IPS DF 4.7 (cell line): ENCODE data around the gene NOP10.
"Not testable (repeated sequence)": the region's sequence is repeated elsewhere in the genome, so short reads cannot be mapped to it uniquely, and the experiment has no call there.

Source experiments
- DNase-seq: peaks from one replicate; pipeline ENCODE4 v3.0.0-alpha.2; 2013; ENCODE audit warnings: low spot score; ENCODE audit errors: extremely low read depth

The NOP10 gene

DNA sequence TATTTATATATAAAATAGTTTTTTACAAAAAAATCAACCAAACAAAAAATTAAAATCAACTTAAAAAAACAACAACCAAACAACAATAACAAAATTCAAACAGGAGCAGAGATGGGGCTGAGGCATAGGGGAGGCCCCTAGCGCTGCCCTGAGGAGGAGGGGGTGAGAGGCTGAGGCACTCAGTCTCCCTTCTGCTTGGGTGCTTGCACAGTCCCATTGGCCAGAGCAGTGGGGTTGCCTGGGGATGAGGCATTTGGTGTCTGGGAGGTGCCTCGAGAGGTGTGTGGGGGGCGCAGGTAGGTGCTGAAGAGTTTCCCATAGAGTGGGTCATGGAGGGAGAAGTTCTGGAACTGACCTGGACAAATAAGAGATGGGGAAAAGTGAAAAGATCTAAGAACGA, 16.0 kb upstream of the NOP10 start:
- DNase-seq = no peak

DNA sequence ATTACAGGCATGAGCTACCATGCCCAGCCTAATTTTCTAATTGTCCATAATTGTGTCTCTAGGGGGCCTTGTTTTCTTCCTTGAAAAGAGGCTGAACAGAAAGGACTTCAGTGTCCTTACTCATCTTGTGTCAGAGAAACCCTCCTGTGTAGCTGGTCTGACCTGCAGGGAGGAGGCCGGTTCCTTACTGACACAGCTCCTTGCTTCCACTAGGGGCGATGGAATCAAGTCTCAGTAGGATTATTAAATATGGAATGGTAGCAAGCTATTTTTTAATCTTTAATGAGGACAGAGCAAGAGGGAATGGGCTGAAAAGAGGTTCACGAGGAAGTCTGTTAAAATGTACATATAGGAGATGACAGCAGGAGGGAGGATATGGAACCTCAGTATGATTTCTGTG, 15.4 kb upstream of the NOP10 start:
- no peak for DNase-seq

DNA sequence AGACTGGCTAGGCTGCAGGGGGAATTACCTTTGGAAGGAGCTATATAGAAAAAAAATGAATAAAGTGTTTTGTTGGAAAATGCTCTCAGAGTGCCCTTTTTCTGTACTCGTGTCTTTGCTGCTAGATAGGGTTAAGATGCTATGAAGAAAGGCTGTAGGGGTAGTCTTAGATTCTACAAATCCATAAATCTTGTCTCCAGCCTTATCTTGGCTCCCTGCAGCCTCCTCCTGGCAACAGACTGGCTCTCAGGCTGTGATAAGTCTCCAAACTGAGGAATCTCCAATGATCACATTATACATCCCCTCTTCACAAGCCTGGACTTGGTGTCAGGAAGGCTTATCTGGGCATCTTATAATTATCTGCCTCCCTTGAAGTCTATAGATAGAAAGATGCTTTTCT, 14.7 kb upstream of the NOP10 start:
- no peak for DNase-seq

DNA sequence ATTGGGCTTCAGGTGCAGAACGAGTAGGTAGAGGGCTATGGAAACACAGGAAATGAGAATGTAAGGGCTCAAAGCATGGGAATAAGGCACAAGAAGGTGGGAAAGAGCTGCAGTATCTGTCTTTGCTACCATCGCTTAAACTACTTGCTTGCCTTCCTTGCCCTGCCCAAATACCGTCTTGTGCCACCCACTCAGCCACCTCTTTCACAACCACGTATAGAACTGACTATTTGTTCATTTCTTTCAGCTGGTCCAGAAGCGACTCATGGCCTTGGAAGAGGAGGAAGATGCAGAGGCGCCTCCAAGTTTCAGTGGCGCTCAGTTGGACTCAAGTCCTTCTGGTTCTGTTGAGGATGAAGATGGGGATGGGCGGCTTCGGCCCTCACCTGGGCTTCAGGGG, 12.3 kb upstream of the NOP10 start:
- no peak for DNase-seq

DNA sequence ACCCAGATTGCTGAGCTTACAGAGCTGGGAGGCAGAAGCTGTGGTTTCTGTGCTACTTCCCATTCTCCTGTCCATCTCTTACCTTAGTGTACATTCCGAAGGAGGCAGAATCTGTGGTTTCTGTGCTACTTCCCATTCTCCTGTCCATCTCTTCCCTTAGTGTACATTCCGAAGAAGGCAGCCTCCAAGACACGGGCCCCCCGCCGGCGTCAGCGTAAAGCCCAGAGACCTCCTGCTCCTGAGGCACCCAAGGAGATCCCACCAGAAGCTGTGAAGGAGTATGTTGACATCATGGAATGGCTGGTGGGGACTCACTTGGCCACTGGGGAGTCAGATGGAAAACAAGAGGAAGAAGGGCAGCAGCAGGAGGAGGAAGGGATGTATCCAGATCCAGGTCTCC, 11.3 kb upstream of the NOP10 start:
- DNase-seq = no peak

DNA sequence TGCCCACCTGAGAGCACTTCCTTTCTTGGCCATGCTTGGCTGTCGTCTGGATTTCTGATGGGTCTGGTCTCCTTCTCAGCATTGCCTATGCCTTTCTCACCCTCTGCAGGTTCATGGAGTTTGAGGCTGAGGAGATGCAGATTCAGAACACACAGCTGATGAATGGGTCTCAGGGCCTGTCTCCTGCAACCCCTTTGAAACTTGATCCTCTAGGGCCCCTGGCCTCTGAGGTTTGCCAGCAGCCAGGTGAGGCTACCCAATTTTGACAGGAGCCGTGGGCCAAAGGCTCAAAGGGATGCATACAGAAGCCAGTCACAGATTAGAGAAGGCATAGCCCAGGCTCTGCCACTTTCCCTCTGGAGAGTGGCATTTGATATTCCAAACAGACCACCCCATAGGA, 10.7 kb upstream of the NOP10 start:
- DNase-seq = no peak

DNA sequence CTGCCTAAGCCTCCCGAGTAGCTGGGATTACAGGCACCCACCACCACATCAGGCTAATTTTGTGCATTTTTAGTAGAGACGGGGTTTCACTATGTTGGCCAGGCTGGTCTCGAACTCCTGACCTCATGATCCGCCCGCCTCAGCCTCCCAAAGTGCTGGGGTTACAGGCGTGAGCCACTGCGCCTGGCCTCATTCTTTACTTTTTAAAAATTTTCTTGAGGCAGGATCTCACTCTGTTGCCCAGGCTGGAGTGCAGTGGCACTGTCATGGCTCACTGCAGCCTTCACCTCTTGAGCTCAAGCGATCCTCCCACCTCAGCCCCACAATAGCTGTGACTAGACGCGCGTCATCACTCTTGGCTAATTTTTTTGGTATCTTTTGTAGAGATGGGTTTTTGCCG, 10.1 kb upstream of the NOP10 start:
- DNase-seq = not testable (repeated sequence)

DNA sequence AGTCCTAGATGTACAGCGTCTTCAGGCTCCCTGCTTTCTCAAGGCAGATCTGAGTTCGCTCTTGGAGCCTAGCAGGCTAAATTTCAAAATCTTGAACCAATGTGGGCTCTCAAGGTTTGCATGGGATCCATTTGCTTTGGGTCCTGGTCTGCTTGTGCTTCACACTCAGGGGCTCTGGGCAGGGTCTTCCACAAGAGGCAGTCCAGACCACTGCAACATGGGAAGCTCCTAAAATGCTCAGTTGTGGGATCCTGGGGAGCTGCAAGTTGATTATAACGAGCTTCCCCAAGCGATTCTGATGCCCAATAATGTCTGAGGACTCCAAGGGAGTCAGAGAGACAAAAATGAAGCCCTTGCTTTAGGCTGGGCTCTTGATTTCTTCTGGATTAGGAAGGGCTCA, 6.8 kb upstream of the NOP10 start:
- DNase-seq = no peak

DNA sequence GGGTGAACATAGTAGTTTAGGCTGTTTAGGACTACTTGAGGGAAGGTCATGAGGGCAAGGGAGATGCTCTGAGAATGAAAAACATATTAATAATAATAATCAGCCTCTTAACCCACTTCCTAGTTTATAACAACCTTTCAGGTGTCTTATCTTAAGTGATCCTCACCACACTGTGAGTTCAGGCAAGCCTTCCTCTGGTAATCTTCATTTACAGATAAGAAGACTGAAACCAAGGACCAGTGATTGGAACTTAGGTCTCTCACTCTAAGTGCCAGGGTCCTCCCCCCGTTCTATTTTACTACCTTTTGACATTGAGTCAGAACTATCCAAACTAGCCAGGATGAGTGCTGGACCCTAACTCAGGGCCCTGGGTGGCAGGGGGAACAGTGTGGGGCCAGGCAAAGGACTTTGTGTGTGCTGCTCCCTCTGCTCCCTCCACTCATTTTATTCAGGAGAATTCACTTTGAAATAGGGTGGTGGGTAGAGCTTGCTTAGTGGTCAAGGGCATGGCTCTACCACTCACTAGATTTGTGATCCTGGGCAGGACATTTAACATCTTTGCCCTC, 5.9 kb upstream of the NOP10 start:
- DNase-seq = no peak

DNA sequence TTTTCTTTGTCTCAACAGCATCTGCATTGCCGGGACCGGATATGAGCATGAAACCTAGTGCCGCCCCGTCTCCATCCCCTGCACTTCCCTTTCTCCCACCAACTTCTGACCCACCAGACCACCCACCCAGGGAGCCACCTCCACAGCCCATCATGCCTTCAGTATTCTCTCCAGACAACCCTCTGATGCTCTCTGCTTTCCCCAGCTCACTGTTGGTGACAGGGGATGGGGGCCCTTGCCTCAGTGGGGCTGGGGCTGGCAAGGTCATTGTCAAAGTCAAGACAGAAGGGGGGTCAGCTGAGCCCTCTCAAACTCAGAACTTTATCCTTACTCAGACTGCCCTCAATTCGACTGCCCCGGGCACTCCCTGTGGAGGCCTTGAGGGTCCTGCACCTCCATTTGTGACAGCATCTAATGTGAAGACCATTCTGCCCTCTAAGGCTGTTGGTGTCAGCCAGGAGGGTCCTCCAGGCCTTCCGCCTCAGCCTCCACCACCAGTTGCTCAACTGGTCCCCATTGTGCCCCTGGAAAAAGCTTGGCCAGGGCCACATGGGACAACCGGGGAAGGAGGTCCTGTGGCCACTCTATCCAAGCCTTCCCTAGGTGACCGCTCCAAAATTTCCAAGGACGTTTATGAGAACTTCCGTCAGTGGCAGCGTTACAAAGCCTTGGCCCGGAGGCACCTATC, 5.2 kb upstream of the NOP10 start:
- DNase-seq = no peak

DNA sequence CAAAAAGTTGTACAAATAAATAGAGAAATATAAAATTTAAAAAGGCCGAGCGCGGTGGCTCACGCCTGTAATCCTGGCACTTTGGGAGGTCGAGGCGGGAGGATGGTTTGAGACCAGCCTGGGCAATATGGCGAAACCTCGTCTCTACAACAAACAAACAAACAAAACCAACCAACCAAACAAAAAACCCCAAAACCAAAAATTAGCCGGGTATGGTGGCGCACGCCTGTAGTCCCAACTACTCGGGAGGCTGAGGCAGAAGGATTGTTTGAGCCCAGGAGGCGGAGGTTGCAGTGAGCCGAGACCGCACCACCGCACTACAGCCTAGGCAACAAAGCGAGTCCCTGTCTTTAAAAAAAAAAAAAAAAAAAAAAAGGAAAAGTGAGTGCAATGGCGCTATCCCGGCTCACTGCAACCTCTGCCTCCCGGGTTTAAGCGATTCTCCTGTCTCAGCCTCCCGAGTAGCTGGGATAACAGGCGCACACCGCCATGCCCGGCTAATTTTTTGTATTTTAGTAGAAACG, 661 bp downstream of the NOP10 start:
- not testable (repeated sequence) for DNase-seq

DNA sequence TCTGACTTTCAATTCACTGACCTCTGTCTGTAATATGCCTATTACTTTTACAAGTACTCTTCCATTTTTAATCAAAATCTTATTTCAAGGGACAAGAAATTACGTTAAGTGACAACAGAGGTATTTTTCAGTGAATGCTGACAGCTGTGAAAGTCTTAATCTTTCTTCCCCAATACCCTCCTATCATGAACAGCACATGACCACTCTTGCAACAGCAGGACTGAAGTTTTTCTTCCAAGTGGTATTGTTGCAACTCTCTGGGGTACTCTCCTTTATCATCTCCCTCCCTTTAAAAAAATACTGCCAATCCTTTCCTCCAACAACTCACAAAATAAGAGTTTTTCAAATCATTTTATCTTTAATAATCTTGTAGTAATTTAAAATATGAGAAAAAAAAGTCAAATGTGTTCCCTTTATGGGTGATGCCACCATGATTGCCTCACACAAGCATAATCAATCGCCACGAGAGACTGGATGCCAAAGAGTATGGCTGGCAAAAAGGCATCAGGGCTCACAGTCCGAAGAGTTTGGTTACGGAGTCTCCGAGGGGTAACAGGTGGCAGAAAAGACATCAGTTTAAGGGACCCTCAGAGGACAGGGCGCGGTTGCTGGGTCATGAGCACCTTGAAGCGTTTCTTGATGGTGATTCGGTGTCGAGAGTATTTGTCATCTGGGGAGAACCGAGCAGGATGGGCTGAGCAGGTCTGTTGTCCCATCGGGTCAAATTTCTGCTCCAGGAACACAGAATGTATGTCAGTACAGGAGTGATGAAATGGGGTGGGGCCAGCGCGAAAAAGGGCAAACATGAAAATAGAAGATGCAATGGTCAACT, 1.3 kb downstream of the NOP10 start:
- DNase-seq = no peak

DNA sequence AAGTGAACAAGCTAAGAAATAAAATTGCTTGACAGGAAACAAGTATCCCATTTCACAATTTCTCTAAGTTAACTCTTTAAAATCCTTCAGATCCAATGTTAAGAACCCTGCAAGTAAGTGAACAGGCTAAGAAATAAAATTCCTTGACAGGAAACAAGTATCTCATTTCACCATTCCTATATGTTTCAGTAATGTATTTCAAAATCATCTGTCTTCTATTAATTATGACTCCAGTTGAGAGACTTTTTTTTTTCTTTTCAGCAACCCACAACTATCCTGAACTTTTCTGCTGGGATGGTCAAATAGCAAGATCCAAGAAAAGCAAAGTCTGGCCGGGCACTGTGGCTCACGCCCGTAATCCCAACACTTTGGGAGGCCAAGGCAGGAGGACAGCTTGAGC, 3.0 kb downstream of the NOP10 start:
- no peak for DNase-seq

DNA sequence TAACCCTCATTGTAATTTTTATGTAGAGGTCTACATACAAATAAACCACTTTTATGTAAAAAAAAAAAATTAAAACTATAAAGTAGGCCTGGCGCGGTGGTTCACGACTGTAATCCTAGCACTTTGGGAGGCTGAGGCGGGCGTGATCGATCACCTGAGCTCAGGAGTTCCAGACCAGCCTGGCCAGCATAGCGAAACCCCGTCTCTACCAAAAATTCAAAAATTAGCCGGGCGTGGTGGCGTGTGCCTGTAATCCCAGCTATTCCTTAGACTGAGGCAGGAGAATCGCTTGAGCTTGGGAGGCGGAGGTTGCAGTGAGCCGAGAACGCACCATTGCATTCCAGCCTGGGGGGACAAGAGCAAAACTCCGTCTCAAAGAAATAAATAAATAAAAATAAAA, 4.6 kb downstream of the NOP10 start:
- no peak for DNase-seq

DNA sequence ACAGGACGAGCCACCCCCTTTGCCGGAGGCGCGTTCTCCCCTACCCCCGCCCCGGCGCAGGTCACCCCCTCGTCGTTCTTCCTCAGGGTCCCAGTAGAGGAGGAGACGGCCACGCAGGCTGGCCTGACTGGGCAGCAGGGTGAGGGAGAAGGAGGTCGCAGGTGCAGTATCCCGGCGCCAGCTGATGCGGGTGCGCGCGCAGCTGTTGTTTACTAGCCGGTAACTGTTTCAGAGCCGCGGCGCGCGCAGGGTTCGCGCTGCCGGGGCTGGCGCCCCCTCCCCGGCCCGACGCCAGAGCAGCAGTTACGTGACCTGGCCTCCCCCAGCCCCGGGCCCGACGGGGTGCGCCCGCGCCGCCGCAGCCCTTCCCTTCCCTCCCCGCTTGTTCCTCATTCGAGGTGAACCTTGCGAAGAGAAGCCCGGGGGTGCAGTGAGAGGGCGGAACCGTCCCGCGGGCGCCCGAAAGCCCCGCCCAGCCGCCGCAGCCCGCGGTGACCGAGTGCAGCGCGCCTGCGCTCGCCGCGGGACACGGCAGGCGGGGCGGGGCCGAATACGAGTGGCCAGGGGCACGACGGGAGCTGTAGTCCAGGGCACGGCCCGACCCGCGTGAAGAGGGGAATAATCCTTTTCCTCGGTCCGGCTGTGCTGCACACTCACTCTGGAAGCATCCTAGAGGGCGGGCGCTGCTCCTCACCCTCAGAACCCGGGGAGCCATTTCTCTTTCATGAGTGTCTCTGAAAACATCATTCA, 5.2 kb downstream of the NOP10 start, which contains the start of gene SLC12A6:
Gene SLC12A6 (minus strand): TSS at position 225 of the 750 bp plus-strand sequence. CDS start 1,101 bp downstream, outside the sequence.
- no peak for DNase-seq

DNA sequence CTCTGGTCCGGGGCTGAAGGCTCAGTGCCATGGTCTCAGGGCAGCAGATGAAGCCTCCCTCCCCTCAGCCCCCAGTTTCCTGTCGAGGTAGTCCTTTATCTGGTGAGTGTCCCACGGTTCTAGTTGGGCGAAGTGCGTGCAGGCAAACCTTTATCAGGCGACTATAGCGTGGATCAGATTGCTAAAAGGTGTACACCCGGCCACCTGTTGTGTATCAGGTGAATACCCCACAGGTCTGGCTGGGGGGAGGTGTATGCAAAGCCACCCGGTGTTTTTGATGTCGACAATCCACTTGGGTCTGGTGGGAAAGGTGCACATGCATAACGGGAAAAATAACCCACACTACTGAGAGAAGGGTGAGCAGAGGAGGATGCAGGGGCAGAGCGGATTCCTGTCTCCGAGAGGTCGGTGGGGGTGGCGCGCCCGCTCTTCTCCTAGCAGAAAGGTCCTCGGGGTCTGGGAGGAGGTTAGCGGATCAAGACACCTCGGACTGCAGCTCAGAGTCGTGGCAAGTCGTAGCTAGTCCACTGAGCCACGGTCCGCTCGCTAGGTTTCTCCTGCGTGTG, 5.9 kb downstream of the NOP10 start:
- DNase-seq = no peak

DNA sequence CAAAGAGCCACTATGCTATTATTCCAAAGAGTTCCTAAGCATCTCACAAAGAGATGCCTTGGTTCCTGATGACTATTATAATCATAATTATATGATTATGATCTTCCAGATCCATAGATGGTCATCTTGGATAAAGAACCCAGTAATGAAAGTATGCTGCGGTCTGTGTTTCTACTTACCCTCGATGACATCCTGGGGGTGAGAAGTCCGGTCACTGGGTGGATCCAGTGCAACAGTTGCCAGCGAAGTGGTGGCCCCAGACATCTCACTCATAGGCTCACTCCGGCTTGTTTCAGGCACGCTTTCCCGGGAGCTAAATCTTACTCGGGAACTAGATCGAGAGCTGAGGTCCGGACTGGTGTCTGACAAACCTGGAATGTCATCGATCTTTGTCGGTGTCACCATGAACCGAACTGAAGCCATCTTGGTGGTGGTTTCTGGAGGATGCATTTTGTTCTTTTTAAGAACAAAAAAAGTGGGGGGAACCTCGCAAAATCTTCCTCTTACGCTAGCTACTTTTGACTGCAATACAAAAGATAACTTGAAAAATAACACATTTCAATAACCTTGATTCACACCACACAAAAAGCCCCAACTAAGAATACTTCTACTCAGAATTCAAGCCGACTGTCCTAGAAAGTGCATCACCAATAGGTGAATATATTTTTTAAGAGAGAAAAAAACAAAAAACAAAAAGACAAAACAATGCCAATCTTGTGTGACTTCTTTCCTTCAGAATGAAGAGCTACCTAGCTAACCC, 6.5 kb downstream of the NOP10 start:
- DNase-seq = no peak

DNA sequence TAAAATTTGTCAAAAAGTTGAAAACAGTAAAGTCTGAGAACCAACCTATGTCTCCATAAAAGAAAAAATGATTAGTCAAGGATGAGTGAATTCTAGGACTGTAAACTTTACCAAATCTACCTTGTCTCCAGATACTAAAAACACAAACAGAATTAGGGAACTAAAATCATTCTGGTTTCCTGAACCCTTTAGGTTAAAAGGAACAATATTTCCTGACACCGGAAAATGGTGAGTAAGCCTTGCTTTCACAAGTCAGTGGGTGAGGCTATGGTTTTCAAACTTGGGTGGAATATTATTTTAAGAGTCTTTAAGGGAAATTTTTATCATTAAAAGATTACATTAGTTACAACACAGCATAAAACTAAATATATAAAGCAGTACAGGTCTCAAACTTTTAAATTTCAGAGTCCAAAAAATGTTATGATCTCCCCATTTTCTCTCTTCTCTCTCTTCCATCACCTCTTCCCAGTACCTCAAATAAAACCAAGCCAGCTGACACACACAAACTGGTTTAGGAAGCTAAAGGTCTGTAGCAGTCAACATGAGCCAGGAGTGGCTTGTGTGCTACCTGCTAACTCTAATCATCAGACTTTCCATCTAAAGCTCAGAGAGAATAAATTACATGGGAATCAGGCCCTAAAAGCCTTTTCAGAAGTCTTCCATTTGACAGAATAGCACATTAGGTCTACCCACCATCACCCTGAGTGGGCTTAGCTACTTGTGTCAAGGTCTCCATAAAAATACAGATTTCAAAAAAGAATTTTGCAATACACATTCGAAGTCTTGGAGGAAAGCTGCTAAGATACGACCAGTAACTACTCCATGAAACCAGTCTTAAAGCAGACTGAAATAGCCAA, 7.5 kb downstream of the NOP10 start:
- no peak for DNase-seq

DNA sequence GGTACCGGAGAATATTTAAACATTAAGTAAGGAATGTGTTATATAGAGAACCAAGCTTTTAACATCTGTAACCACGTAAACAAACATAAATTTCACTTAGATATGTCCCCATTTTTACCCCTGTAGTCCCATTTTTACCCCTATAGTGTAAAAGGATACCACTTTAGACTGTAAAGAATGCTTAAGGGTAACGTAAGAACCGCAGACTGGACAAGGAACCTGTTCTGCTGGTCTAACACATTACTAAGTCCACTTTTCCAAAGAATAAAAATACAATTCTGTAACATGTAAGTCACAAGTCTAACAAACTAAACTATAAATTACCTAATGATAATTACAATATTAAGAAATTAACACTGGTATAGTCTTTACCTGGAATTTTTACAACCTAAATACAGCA, 8.3 kb downstream of the NOP10 start:
- no peak for DNase-seq
